HG02763 (cell line): Measurements from ENCODE around the gene EMILIN2.

Experiments used
- ATAC-seq: cut with Tn5 transposase; IDR thresholded peaks from one replicate; pipeline ENCODE4 v1.9.1; 2021; ENCODE audit warnings: mild to moderate bottlenecking, moderate library complexity; ENCODE audit not compliant: unreplicated experiment

The EMILIN2 gene

GRCh38 chr18:2897448-2898185 is 50.8 kb downstream of the EMILIN2 start:
- ATAC-seq = no peak

GRCh38 chr18:2898186-2898640 is 51.4 kb downstream of the EMILIN2 start:
- no peak for ATAC-seq

- ATAC-seq = no peak
Observed at GRCh38 chr18:2900684-2901422, 54.0 kb downstream of the EMILIN2 start.

GRCh38 chr18:2901423-2901985 is 54.7 kb downstream of the EMILIN2 start:
- ATAC-seq = no peak

- ATAC-seq = no peak
Observed at GRCh38 chr18:2902327-2902726, 55.5 kb downstream of the EMILIN2 start.

- ATAC-seq = no peak
Observed at GRCh38 chr18:2903006-2903405, 56.2 kb downstream of the EMILIN2 start.

- ATAC-seq = peak; percentile 26
Observed at GRCh38 chr18:2905854-2906703, 59.3 kb downstream of the EMILIN2 start.

- peak; percentile 54 for ATAC-seq
Observed at GRCh38 chr18:2906704-2907549, 60.1 kb downstream of the EMILIN2 start.

- peak; percentile 5 for ATAC-seq
Observed at GRCh38 chr18:2907550-2908135, 60.8 kb downstream of the EMILIN2 start.

GRCh38 chr18:2908166-2908945 is 61.5 kb downstream of the EMILIN2 start:
- ATAC-seq = no peak

- no peak for ATAC-seq
Observed at GRCh38 chr18:2908946-2909335, 62.1 kb downstream of the EMILIN2 start.

GRCh38 chr18:2909431-2910140 is 62.8 kb downstream of the EMILIN2 start:
- ATAC-seq = no peak

- no peak for ATAC-seq
Observed at GRCh38 chr18:2910261-2910660, 63.5 kb downstream of the EMILIN2 start.

GRCh38 chr18:2910751-2911425 is 64.1 kb downstream of the EMILIN2 start:
- ATAC-seq = no peak

GRCh38 chr18:2911533-2911932 is 64.7 kb downstream of the EMILIN2 start:
- no peak for ATAC-seq

- no peak for ATAC-seq
Observed at GRCh38 chr18:2912357-2913299, 65.8 kb downstream of the EMILIN2 start.
